Peyer's patch (tissue), 4 donors: ENCODE results near the gene ZNF629.

Experiments used
- CTCF ChIP-seq, 6 experiments: fragments of 450-650 bp in 4 of 6; fragments of 200-600 bp in 2 of 6; sonication (generic) in 1 of 6; IDR thresholded peaks; one replicate each; pipeline ENCODE4 v1.5.1; 2017 to 2019; ENCODE audit warnings: antibody characterized with exemption in 6 of 6, mild to moderate bottlenecking in 3 of 6, moderate library complexity in 1 of 6
- POLR2A ChIP-seq, 2 donors: fragments of 450-650 bp; IDR thresholded peaks; one replicate each; pipeline ENCODE4 v1.5.1; 2017; ENCODE audit warnings: antibody characterized with exemption in 2 of 2, mild to moderate bottlenecking in 2 of 2, moderate library complexity in 2 of 2

- no peak for TF ChIP-seq CTCF (IDR thresholded peaks at IDR 0.05)
- TF ChIP-seq POLR2A (IDR thresholded peaks at IDR 0.05), result no peak
Measured at GRCh38 chr16:30780021-30780420, 7.0 kb downstream of the ZNF629 start.
